ENCODE measurements around the gene SHMT1. TPM values are rescaled to one million over a fixed set of nuclear protein-coding genes. Genes with fewer than 3 reads are reported as not detected.

The SHMT1 gene
- total RNA-seq, 3 donors from 2014 or later (not counting 1 experiment from before 2014, with no cell fraction given), result 8.8 to 19.2 (median 17.3) TPM

DNA sequence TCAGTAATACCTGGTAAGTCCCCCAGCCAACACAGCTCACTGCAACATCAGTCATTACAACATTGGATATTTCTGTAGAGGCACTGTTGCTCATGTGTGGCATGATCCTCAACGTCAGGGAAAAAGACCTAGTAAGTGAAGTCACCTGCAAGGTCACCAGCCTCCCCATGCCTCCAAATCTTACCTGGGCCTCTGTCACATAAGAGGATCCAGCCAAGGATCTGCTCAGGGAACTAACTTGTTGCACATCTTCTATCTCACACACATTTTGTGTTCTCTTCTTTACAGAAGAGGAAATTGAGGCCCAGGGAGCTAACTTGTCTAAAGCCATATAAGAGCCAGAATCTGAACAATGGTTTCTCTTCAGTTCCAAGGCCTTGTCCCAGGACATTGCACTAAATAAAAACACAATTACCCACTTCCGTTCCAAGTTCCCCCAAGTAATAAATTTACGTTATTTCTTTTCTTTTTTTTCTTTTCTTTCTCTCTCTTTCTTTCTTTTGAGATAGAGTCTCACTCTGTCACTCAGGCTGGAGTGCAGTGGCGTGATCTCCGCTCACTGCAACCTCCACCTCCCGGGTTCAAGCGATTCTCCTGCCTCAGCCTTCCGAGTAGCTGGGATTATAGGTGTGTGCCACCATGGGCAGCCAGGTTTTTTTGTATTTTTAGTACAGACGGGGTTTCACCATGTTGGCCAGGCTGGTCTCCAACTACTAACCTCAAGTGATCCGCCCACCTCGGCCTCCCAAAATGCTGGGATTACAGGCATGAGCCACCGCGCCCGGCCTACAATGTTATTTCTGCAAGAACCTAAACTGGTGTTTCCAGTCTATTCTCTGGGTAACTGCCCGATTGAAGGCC is 1.3 kb downstream of the SHMT1 start:
- Mint-ChIP-seq H3K27me3 (ENCODE audit: low read depth in 2 of 2) (no peaks in the 10 kb centered on the region), H3K4me1 (peaks cover 11 to 16% of the 10 kb centered on the region in 2 donors), H3K36me3 (no peaks in the 10 kb centered on the region), H3K9me3 (no peaks in the 10 kb centered on the region), H3K27ac (peak overlapping the region; percentile 16 to 55), H3K4me3 (peak overlapping the region; percentile 97)
- TF ChIP-seq CTCF (IDR thresholded peaks at IDR 0.05), result no peak
- H3K27me3 ChIP-seq (ENCODE audit: control insufficient read depth, insufficient read depth, low read length), result no peaks in the 10 kb centered on the region
- H3K9me3 ChIP-seq (ENCODE audit: control insufficient read depth, insufficient read depth, low read length), result no peaks in the 10 kb centered on the region
- DNase-seq (no peak), ATAC-seq (no peak)
- peaks cover 3% of the 10 kb centered on the region for H3K36me3 ChIP-seq (ENCODE audit: control insufficient read depth, insufficient read depth, low read length)
- H3K4me1 ChIP-seq (ENCODE audit: control insufficient read depth, insufficient read depth, low read length), result peaks cover 13% of the 10 kb centered on the region
- H3K27ac ChIP-seq (ENCODE audit: low read length), result no peak overlapping the region
- intact Hi-C loops (cut with micrococcal nuclease), result no loop called here
- H3K4me3 ChIP-seq (ENCODE audit: low read length), result no peak overlapping the region
- 85% methylated on average over 15 of the region's 15 CpGs for WGBS (ENCODE audit: insufficient coverage)

DNA sequence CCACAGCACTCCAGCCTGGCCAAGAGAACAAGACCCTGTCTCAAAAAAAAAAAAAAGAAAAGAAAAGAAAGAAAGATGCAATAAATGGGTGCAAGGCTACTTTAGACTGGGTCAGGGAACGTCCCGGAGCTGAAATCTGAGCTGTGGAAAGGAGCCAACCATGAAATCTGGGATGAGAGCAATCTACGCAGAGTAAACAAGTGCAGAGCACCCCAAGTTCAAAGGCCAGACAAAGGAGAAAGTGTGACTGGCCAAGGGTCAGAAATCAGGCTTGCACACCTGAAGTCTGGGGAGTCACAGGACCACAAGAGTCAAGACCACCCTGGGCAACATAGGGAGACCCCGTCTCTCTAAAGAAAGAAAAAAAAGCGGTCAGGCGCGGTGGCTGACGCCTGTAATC is 2.8 kb downstream of the SHMT1 start:
- Mint-ChIP-seq H3K4me1 (peaks cover 11 to 16% of the 10 kb centered on the region in 2 donors), H3K36me3 (no peaks in the 10 kb centered on the region), H3K27me3 (ENCODE audit: low read depth in 2 of 2) (no peaks in the 10 kb centered on the region), H3K4me3 (peak overlapping the region; percentile 35), H3K27ac (no peak overlapping the region), H3K9me3 (no peaks in the 10 kb centered on the region)
- H3K9me3 ChIP-seq (ENCODE audit: control insufficient read depth, insufficient read depth, low read length), result no peaks in the 10 kb centered on the region
- DNase-seq, result no peak
- no peaks in the 10 kb centered on the region for H3K27me3 ChIP-seq (ENCODE audit: control insufficient read depth, insufficient read depth, low read length)
- ATAC-seq, result no peak
- peaks cover 3% of the 10 kb centered on the region for H3K36me3 ChIP-seq (ENCODE audit: control insufficient read depth, insufficient read depth, low read length)
- H3K4me3 ChIP-seq (ENCODE audit: low read length), result no peak overlapping the region
- peaks cover 13% of the 10 kb centered on the region for H3K4me1 ChIP-seq (ENCODE audit: control insufficient read depth, insufficient read depth, low read length)
- no peak overlapping the region for H3K27ac ChIP-seq (ENCODE audit: low read length)
- 91% methylated on average over 8 of the region's 8 CpGs for WGBS (ENCODE audit: insufficient coverage)
- no peak for TF ChIP-seq CTCF (IDR thresholded peaks at IDR 0.05)
- intact Hi-C loops (cut with micrococcal nuclease), result no loop called here

- Mint-ChIP-seq H3K9me3 (no peaks in the 10 kb centered on the region), H3K36me3 (peaks cover 7% of the 10 kb centered on the region), H3K27me3 (ENCODE audit: low read depth in 2 of 2) (no peaks in the 10 kb centered on the region), H3K4me3 (no peak overlapping the region), H3K4me1 (no peaks in the 10 kb centered on the region), H3K27ac (no peak overlapping the region)
- Histone ChIP-seq H3K4me1 (ENCODE audit: control insufficient read depth, insufficient read depth, low read length) (no peaks in the 10 kb centered on the region), H3K36me3 (ENCODE audit: control insufficient read depth, insufficient read depth, low read length) (peaks cover 24% of the 10 kb centered on the region), H3K4me3 (ENCODE audit: low read length) (no peak overlapping the region), H3K27me3 (ENCODE audit: control insufficient read depth, insufficient read depth, low read length) (no peaks in the 10 kb centered on the region), H3K9me3 (ENCODE audit: control insufficient read depth, insufficient read depth, low read length) (no peaks in the 10 kb centered on the region), H3K27ac (ENCODE audit: low read length) (no peak overlapping the region)
- ATAC-seq, result no peak
- intact Hi-C loops (cut with micrococcal nuclease), result no loop called here
- no peak for TF ChIP-seq CTCF (IDR thresholded peaks at IDR 0.05)
- 86% methylated on average over 10 of the region's 10 CpGs for WGBS (ENCODE audit: insufficient coverage)
- DNase-seq, result no peak
These were observed 6.7 kb downstream of the SHMT1 start for GRCh38 chr17:18356624-18357023.
